ENCODE data around the gene CHM. TPM values are rescaled to one million over a fixed set of nuclear protein-coding genes. Genes with fewer than 3 reads are reported as not detected.

The CHM gene
- total RNA-seq, 4 donors from 2014 or later, result 7.0 to 13.4 (median 12.7) TPM

DNA sequence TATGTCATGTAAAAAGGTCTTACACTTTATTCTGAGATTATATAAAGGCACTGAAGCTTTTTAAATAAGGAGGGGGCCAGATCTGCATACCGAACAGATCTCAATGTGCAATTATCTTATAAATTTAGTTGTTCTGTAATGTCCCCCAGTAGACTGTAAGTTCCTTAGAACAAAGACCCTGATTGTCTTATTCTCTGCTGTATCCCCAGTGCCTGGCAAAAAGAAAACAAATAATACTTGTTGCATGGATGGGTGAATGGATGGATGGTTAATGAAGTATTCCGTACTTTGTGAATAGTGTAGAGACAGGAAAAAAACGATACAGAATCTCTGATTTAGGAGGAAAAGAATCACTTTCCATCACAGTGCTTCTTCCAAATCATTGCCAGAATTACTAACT, 141.5 kb downstream of the CHM start:
- H3K36me3 ChIP-seq, result no peaks in the 10 kb centered on the region
- no peaks in the 10 kb centered on the region for H3K4me1 ChIP-seq
- no peak overlapping the region for H3K4me3 ChIP-seq
- intact Hi-C loops (cut with DNase I), result no loop called here
- no peak for DNase-seq
- 72 to 97% methylated on average over 3 of the region's 3 CpGs for WGBS, 2 donors
- no peaks in the 10 kb centered on the region for H3K9me3 ChIP-seq
- H3K27ac ChIP-seq, result no peak overlapping the region
- TF ChIP-seq CTCF (IDR thresholded peaks at IDR 0.05), result no peak
- TF ChIP-seq POLR2A (IDR thresholded peaks at IDR 0.05), result no peak
- no peaks in the 10 kb centered on the region for H3K27me3 ChIP-seq

DNA sequence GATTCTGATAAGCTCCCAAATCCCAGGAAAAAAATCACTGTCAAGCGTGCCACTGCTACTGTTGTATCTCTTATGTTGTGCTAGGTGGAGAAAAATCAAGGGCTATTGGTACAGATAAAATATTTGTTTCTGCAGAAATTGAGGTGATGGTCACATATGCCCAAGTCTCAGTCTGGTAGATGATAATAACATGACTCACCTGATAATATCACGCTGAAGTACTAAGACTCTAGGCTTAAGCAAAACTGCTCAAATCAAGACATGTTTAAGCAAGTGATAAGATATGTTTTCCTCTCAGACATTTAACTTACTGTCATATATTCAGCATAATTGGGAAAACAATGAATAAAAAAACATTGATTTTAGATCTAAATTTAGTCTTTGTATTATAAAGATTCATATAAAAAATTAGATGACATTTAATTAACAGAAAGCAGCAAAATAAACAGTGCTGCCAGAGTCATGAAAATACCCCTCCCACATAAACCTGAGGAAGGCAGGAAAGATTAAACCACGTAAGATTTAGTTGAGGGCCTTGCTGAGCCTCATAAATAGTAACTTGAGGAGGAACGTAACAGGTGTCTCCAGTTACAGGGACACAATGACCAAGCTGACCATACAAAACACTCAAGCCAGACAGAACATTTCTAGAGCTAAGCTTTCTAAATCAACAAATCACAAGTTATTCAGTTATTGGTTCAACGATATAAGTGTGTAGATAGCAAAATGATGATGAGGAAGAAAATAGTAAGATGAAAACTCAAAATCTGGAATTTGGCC, 143.5 kb downstream of the CHM start:
- Histone ChIP-seq H3K27ac (no peak overlapping the region), H3K4me1 (no peaks in the 10 kb centered on the region), H3K36me3 (no peaks in the 10 kb centered on the region), H3K4me3 (no peak overlapping the region), H3K27me3 (no peaks in the 10 kb centered on the region), H3K9me3 (no peaks in the 10 kb centered on the region)
- WGBS, 2 donors, result 63 to 74% methylated on average over 5 of the region's 5 CpGs
- TF ChIP-seq CTCF (IDR thresholded peaks at IDR 0.05), result no peak
- TF ChIP-seq POLR2A (IDR thresholded peaks at IDR 0.05), result no peak
- intact Hi-C loops (cut with DNase I), result no loop called here
- DNase-seq, result no peak

GRCh38 chrX:85897362-85898126, 149.8 kb downstream of the CHM start:
- H3K4me3 ChIP-seq, result no peak overlapping the region
- H3K27me3 ChIP-seq, result no peaks in the 10 kb centered on the region
- H3K4me1 ChIP-seq, result no peaks in the 10 kb centered on the region
- no peak for DNase-seq
- intact Hi-C loops (cut with DNase I), result no loop called here
- WGBS, 2 donors, result 77 to 89% methylated on average over 5 to 7 of the region's 7 CpGs
- TF ChIP-seq CTCF (IDR thresholded peaks at IDR 0.05), result no peak
- TF ChIP-seq POLR2A (IDR thresholded peaks at IDR 0.05), result no peak
- H3K36me3 ChIP-seq, result no peaks in the 10 kb centered on the region
- no peak overlapping the region for H3K27ac ChIP-seq
- no peaks in the 10 kb centered on the region for H3K9me3 ChIP-seq

DNA sequence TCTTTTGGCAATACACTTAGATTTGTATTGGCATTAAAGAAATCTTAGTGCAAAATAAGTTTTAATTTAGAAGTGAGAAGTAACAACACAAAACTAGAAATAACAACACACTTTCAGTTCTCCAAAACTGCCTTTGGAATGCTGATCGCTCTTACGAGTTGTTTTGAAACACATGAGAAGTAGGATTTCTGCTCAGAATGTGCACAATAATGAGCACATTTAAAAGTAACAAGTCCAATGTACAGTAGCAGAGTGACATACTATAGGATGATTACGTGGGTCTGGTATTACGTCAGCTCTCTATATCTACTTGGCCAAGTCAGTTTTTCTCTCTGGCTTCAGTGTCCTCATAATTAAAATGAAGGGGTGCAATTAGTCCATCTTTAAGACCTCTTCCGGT, 164.8 kb downstream of the CHM start:
- no peaks in the 10 kb centered on the region for H3K9me3 ChIP-seq

More for the DNA sequence above, 164.8 kb downstream of the CHM start:
- no peak overlapping the region for H3K27ac ChIP-seq
- no peak overlapping the region for H3K4me3 ChIP-seq
- WGBS, 2 donors, result 78 to 93% methylated on average over 5 of the region's 5 CpGs
- no peak for DNase-seq
- H3K27me3 ChIP-seq, result no peaks in the 10 kb centered on the region
- TF ChIP-seq CTCF (IDR thresholded peaks at IDR 0.05), result no peak
- TF ChIP-seq POLR2A (IDR thresholded peaks at IDR 0.05), result no peak
- peaks cover 0 to 11% (median 0%) of the 10 kb centered on the region in 3 donors for H3K36me3 ChIP-seq
- intact Hi-C loops (cut with DNase I), result no loop called here
- H3K4me1 ChIP-seq, result no peaks in the 10 kb centered on the region

Data from esophagus squamous epithelium (tissue), 5 donors.